Stimulated activated effector memory CD8-positive, alpha-beta T cell treated with anti-CD3 and anti-CD28 coated beads, Interleukin-12 subunit alpha, Interleukin-12 subunit beta, amount 100 ng/mL, for 72 hours (primary cell): Measurements from ENCODE around the gene DNTT.

Experiments used
- ATAC-seq: fragments of 150-1000 bp; cut with Tn5 transposase; 2 replicates; pipeline ENCODE4 v1.10.0; 2021
- DNase-seq, 2 donors: peaks; one replicate each; pipeline ENCODE4 v3.0.0; 2021 to 2022; ENCODE audit warnings: low spot score in 2 of 2
- H3K27ac Mint-ChIP-seq: one replicate; pipeline ENCODE4 v1.8.0; 2022; ENCODE audit warnings: mild to moderate bottlenecking, mixed read lengths
- H3K36me3 Mint-ChIP-seq: one replicate; pipeline ENCODE4 v1.8.0; 2022; ENCODE audit warnings: mild to moderate bottlenecking, mixed read lengths
- H3K4me1 Mint-ChIP-seq: one replicate; pipeline ENCODE4 v1.8.0; 2022; ENCODE audit warnings: mixed read lengths
- H3K4me3 Mint-ChIP-seq: one replicate; pipeline ENCODE4 v1.8.0; 2022; ENCODE audit warnings: mild to moderate bottlenecking, mixed read lengths
- H3K9me3 Mint-ChIP-seq: one replicate; pipeline ENCODE4 v1.8.0; 2022; ENCODE audit warnings: mixed read lengths

DNTT gene

GRCh38 chr10:96304230-96304629 is at the start of gene DNTT:
DNTT (plus strand) TSS chr10:96304434; CDS start chr10:96304498, 64 bp downstream.
- Mint-ChIP-seq H3K4me1 (no peaks in the 10 kb centered on the region), H3K27ac (no peak within 1 kb of the TSS)
- ATAC-seq = no peak

GRCh38 chr10:96254976-96255375 is 49.3 kb upstream of the DNTT start:
- Mint-ChIP-seq H3K27ac (no peak overlapping the region), H3K4me3 (no peak overlapping the region), H3K36me3 (no peaks in the 10 kb centered on the region), H3K4me1 (no peaks in the 10 kb centered on the region), H3K9me3 (no peaks in the 10 kb centered on the region)
- DNase-seq (no peak), ATAC-seq (no peak)

More at GRCh38 chr10:96304230-96304629, at the start of gene DNTT:
- H3K9me3 Mint-ChIP-seq = no peaks in the 10 kb centered on the region
- H3K4me3 Mint-ChIP-seq = no peak within 1 kb of the TSS
- no peaks in the 10 kb centered on the region for H3K36me3 Mint-ChIP-seq
- DNase-seq = no peak

GRCh38 chr10:96255549-96256333 is 48.5 kb upstream of the DNTT start:
- Mint-ChIP-seq H3K27ac (no peak overlapping the region), H3K4me3 (no peak overlapping the region), H3K36me3 (no peaks in the 10 kb centered on the region), H3K4me1 (no peaks in the 10 kb centered on the region), H3K9me3 (no peaks in the 10 kb centered on the region)
- ATAC-seq (no peak), DNase-seq (no peak)

- Mint-ChIP-seq H3K9me3 (no peaks in the 10 kb centered on the region), H3K27ac (no peak overlapping the region), H3K4me3 (no peak overlapping the region), H3K36me3 (no peaks in the 10 kb centered on the region), H3K4me1 (no peaks in the 10 kb centered on the region)
- ATAC-seq = no peak
- no peak for DNase-seq
These were observed 46.3 kb upstream of the DNTT start for GRCh38 chr10:96257944-96258343.

GRCh38 chr10:96259150-96259549 is 45.1 kb upstream of the DNTT start:
- no peak overlapping the region for H3K27ac Mint-ChIP-seq
- no peaks in the 10 kb centered on the region for H3K9me3 Mint-ChIP-seq
- no peak overlapping the region for H3K4me3 Mint-ChIP-seq
- ATAC-seq = no peak
- H3K36me3 Mint-ChIP-seq = no peaks in the 10 kb centered on the region
- no peak for DNase-seq
- H3K4me1 Mint-ChIP-seq = no peaks in the 10 kb centered on the region

GRCh38 chr10:96260014-96260413 is 44.2 kb upstream of the DNTT start:
- Mint-ChIP-seq H3K9me3 (no peaks in the 10 kb centered on the region), H3K27ac (no peak overlapping the region), H3K4me3 (no peak overlapping the region), H3K4me1 (no peaks in the 10 kb centered on the region), H3K36me3 (no peaks in the 10 kb centered on the region)
- no peak for ATAC-seq
- no peak for DNase-seq

GRCh38 chr10:96261132-96261531 is 43.1 kb upstream of the DNTT start:
- Mint-ChIP-seq H3K4me1 (no peaks in the 10 kb centered on the region), H3K4me3 (no peak overlapping the region), H3K27ac (no peak overlapping the region), H3K36me3 (no peaks in the 10 kb centered on the region), H3K9me3 (no peaks in the 10 kb centered on the region)
- no peak for ATAC-seq
- no peak for DNase-seq

- Mint-ChIP-seq H3K27ac (no peak overlapping the region), H3K9me3 (no peaks in the 10 kb centered on the region)
These were observed 42.3 kb upstream of the DNTT start for GRCh38 chr10:96261930-96262329.

GRCh38 chr10:96263176-96263575 is 41.1 kb upstream of the DNTT start:
- H3K36me3 Mint-ChIP-seq = no peaks in the 10 kb centered on the region
- no peak for DNase-seq
- H3K9me3 Mint-ChIP-seq = no peaks in the 10 kb centered on the region
- ATAC-seq = no peak
- H3K4me3 Mint-ChIP-seq = no peak overlapping the region
- H3K27ac Mint-ChIP-seq = peak overlapping the region; percentile 32
- no peaks in the 10 kb centered on the region for H3K4me1 Mint-ChIP-seq

More at GRCh38 chr10:96261930-96262329, 42.3 kb upstream of the DNTT start:
- ATAC-seq (no peak), DNase-seq (no peak)
- Mint-ChIP-seq H3K4me3 (no peak overlapping the region), H3K4me1 (no peaks in the 10 kb centered on the region), H3K36me3 (no peaks in the 10 kb centered on the region)

GRCh38 chr10:96263669-96264068 is 40.6 kb upstream of the DNTT start:
- Mint-ChIP-seq H3K4me1 (no peaks in the 10 kb centered on the region), H3K4me3 (no peak overlapping the region), H3K9me3 (no peaks in the 10 kb centered on the region), H3K27ac (peak overlapping the region; percentile 32), H3K36me3 (no peaks in the 10 kb centered on the region)
- no peak for DNase-seq
- peak; percentile 15 for ATAC-seq

- no peaks in the 10 kb centered on the region for H3K4me1 Mint-ChIP-seq
- H3K36me3 Mint-ChIP-seq = no peaks in the 10 kb centered on the region
- no peak for DNase-seq
- ATAC-seq = no peak
- no peak overlapping the region for H3K27ac Mint-ChIP-seq
- H3K4me3 Mint-ChIP-seq = no peak overlapping the region
- no peaks in the 10 kb centered on the region for H3K9me3 Mint-ChIP-seq
These were observed 39.3 kb upstream of the DNTT start for GRCh38 chr10:96264938-96265337.

GRCh38 chr10:96266118-96266770 is 38.0 kb upstream of the DNTT start:
- no peak for ATAC-seq
- H3K4me1 Mint-ChIP-seq = no peaks in the 10 kb centered on the region
- H3K36me3 Mint-ChIP-seq = no peaks in the 10 kb centered on the region
- H3K27ac Mint-ChIP-seq = no peak overlapping the region
- no peaks in the 10 kb centered on the region for H3K9me3 Mint-ChIP-seq
- no peak overlapping the region for H3K4me3 Mint-ChIP-seq
- DNase-seq = no peak

GRCh38 chr10:96267234-96267705 is 37.0 kb upstream of the DNTT start:
- Mint-ChIP-seq H3K4me3 (no peak overlapping the region), H3K4me1 (no peaks in the 10 kb centered on the region), H3K27ac (no peak overlapping the region), H3K36me3 (no peaks in the 10 kb centered on the region), H3K9me3 (no peaks in the 10 kb centered on the region)
- ATAC-seq = no peak
- DNase-seq = no peak

GRCh38 chr10:96268341-96268909 is 35.8 kb upstream of the DNTT start:
- H3K9me3 Mint-ChIP-seq = no peaks in the 10 kb centered on the region
- no peak for DNase-seq
- H3K4me3 Mint-ChIP-seq = no peak overlapping the region
- no peak for ATAC-seq
- no peaks in the 10 kb centered on the region for H3K4me1 Mint-ChIP-seq
- H3K36me3 Mint-ChIP-seq = no peaks in the 10 kb centered on the region
- no peak overlapping the region for H3K27ac Mint-ChIP-seq

- H3K4me3 Mint-ChIP-seq = peak overlapping the region; percentile 1
- no peak for ATAC-seq
- H3K36me3 Mint-ChIP-seq = no peaks in the 10 kb centered on the region
- no peaks in the 10 kb centered on the region for H3K9me3 Mint-ChIP-seq
- no peak for DNase-seq
- peak overlapping the region; percentile 2 for H3K27ac Mint-ChIP-seq
- no peaks in the 10 kb centered on the region for H3K4me1 Mint-ChIP-seq
These were observed 34.6 kb upstream of the DNTT start for GRCh38 chr10:96269438-96270300.
